ENCODE data around the gene SPR. TPM values are rescaled to one million over a fixed set of nuclear protein-coding genes. Genes with fewer than 3 reads are reported as not detected.
A peak's percentile ranks its signal among the peaks of the same experiment; 100 is the strongest.

The SPR gene
- total and polyA plus RNA-seq, 9 of the 15 experiments (the other 6 are each of a cell fraction or from before 2014, with no cell fraction given) = 7.7 to 38.3 (median 26.3) TPM

GRCh38 chr2:72895154-72895553 lies 7.9 kb downstream of the SPR start (continued):
- no peak for TF ChIP-seq ARID3A (IDR thresholded peaks at IDR 0.05; ENCODE audit: borderline replicate concordance, low read depth, low read length)
- TF ChIP-seq ZNF384 (IDR thresholded peaks at IDR 0.05; ENCODE audit: low read depth, low read length) = no peak
- no peak for TF ChIP-seq KDM2B (CRISPR knock-in tag; IDR thresholded peaks at IDR 0.05)
- no peak for TF ChIP-seq NCOA4 (IDR thresholded peaks at IDR 0.05; ENCODE audit: partially characterized antibody)
- no peak for TF ChIP-seq MAZ (CRISPR knock-in tag; conservative IDR thresholded peaks at IDR 0.05 in 1 of 2, IDR thresholded peaks at IDR 0.05 in 1 of 2)

GRCh38 chr2:72895759-72896281 lies 8.6 kb downstream of the SPR start:
- CTCF ChIA-PET (ENCODE audit: low intra/inter-chr PET ratio) = interaction anchor here (0.5 to 6.2 kb wide), 2 partner anchors 281 to 700 kb away, joined by 6 to 56 read pairs; no protein-coding TSS in a partner anchor
- DNase-seq (ENCODE audit: extremely low read depth in 1 of 4, low spot score in 3 of 4) = no peak
- H3K27ac ChIP-seq (ENCODE audit: extremely low read depth, low read depth, low read length) = no peak overlapping the region
- H3K4me3 ChIP-seq = no peak overlapping the region
- no peak overlapping the region for H3K4me2 ChIP-seq (ENCODE audit: insufficient read depth, low read length)
- peaks cover 11% of the 10 kb centered on the region for H4K20me1 ChIP-seq (replicated peaks; ENCODE audit: control insufficient read depth, insufficient read depth, low read length)
- H3K9me1 ChIP-seq (ENCODE audit: control insufficient read depth, insufficient read depth, low read length) = no peaks in the 10 kb centered on the region
- H3K27me3 ChIP-seq (ENCODE audit: control insufficient read depth in 2 of 2, insufficient read depth in 2 of 2, low read length in 2 of 2) = peaks cover 4 to 45% of the 10 kb centered on the region in 2 experiments; a peak in 3 of 5 replicates
- in situ Hi-C loops (cut with MboI) = no loop called here
- peaks cover 0 to 5% of the 10 kb centered on the region in 2 experiments; a peak in 3 of 5 replicates for H3K4me1 ChIP-seq (replicated peaks in 1 of 2; ENCODE audit: control insufficient read depth in 2 of 2, insufficient read depth in 2 of 2, low read length in 2 of 2)
- no peak for FAIRE-seq
- BruUV-seq (replicated peaks) = no TSS peak
- ATAC-seq = peak; percentile 28
- peaks cover 16% of the 10 kb centered on the region; the same call in 1 of the 3 replicates for H3K36me3 ChIP-seq (ENCODE audit: control insufficient read depth, insufficient read depth, low read length)
- POLR2A ChIA-PET = interaction anchor here (0.6 to 1.4 kb wide), 3 partner anchors 12 to 337 kb away, joined by 3 to 4 read pairs (median 4); partner anchors contain the start of gene PRADC1
- intact Hi-C loops (cut with micrococcal nuclease) = no loop called here
- WGBS (ENCODE audit: insufficient coverage, low coverage, missing lambda C conversion rate) = 3% methylated on average over 15 of the region's 16 CpGs
- no peak overlapping the region for H3K9ac ChIP-seq (ENCODE audit: insufficient read depth in 1 of 2, low read depth in 2 of 2, low read length in 2 of 2)
- H3K9me3 ChIP-seq (replicated peaks; ENCODE audit: control insufficient read depth, insufficient read depth, low read depth, low read length) = no peaks in the 10 kb centered on the region
- H3K79me2 ChIP-seq (ENCODE audit: control insufficient read depth, insufficient read depth, low read length) = no peaks in the 10 kb centered on the region
- peak overlapping the region; percentile 54; the same call in 1 of the 2 replicates for H2AFZ ChIP-seq (ENCODE audit: low read depth, low read length)
- TF ChIP-seq POLR2H (tag; IDR thresholded peaks at IDR 0.05; ENCODE audit: low read depth) = no peak
- TF ChIP-seq GTF2B (IDR thresholded peaks at IDR 0.05; ENCODE audit: extremely low read depth, insufficient read length) = no peak
- no peak for TF ChIP-seq TFE3 (CRISPR knock-in tag; IDR thresholded peaks at IDR 0.05)
- peak; percentile 48 to 69; a peak in 3 of 4 replicates for TF ChIP-seq NRF1 (conservative IDR thresholded peaks at IDR 0.05 in 1 of 2, IDR thresholded peaks at IDR 0.05 in 1 of 2)
- no peak for TF ChIP-seq SP2 (IDR thresholded peaks at IDR 0.05; ENCODE audit: extremely low read depth, low read depth, low read length, poor library complexity, severe bottlenecking)
- TF ChIP-seq ZBTB26 (CRISPR knock-in tag; IDR thresholded peaks at IDR 0.05) = 0 out of 2 replicates have a peak, but pooled peaks have one; percentile 47
- TF ChIP-seq ZNF57 (CRISPR knock-in tag; IDR thresholded peaks at IDR 0.05) = no peak
- no peak for TF ChIP-seq ZNF76 (CRISPR knock-in tag; IDR thresholded peaks at IDR 0.05; ENCODE audit: borderline replicate concordance)
- TF ChIP-seq PHF20 (IDR thresholded peaks at IDR 0.05; ENCODE audit: partially characterized antibody) = no peak

Measured in K562 (cell line).